ENCODE measurements around the gene SOX5.

GRCh38 chr12:23854598-23854997 lies 94.9 kb downstream of the SOX5 start:
- no peak for TF ChIP-seq CTCF (IDR thresholded peaks at IDR 0.05; ENCODE audit: low read depth, low read length)
- no peak for TF ChIP-seq POLR2A (IDR thresholded peaks at IDR 0.05; ENCODE audit: extremely low read depth, insufficient read length)
- TF ChIP-seq MAX (IDR thresholded peaks at IDR 0.05; ENCODE audit: low read depth, low read length): no peak
- TF ChIP-seq MYC (IDR thresholded peaks at IDR 0.05; ENCODE audit: low read depth, low read length): no peak

All from NB4 (cell line).